HG03175 (cell line): ENCODE data around the gene CIAO3.
"Not testable (repeated sequence)": the region's sequence is repeated elsewhere in the genome, so short reads cannot be mapped to it uniquely, and the experiment has no call there.

Experiments used
- ATAC-seq: cut with Tn5 transposase; IDR thresholded peaks from one replicate; pipeline ENCODE4 v1.9.1; 2021; ENCODE audit warnings: mild to moderate bottlenecking, moderate library complexity; ENCODE audit not compliant: unreplicated experiment

CIAO3 gene

DNA sequence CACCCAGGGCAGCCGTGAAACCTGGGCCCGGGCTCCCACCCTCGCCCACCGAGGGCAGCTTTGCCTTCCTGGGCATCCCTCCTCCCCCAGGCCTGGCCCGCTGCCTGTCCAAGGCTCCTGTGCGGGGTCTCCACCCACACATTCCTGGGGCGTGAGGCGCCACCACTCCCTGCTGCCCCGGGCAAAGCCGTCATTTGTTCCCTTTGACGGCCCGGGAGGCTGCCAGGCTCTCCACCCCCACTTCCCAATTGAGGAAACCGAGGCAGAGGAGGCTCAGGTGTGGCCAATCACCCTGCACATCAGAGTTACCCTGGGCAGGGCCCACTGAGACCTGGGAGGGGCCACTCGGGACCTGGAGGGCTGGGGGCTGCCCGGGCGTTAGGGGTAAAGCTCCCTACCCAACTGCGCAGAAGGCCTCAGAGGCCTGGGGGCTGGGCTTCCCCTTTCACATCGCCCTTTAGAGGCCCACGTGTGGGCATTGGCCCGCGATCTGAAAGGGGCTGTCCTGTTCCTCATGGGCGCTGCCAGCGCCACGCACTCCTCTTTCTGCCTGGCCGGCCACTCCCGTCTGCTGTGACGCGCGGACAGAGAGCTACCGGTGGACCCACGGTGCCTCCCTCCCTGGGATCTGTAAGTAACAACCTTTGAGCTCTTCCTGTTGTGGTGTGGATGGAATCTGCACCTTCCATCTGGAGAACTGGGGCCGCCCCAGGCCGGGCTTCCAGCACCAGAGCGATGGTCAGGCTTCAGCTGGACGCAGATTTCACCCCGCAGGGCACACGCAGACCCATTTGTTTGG, 19.9 kb upstream of the CIAO3 start, which contains the start of gene MSLN:
MSLN (plus strand) TSS at position 190 of the 799 bp plus-strand sequence. CDS start 1,947 bp downstream, outside the sequence.
- no peak for ATAC-seq

DNA sequence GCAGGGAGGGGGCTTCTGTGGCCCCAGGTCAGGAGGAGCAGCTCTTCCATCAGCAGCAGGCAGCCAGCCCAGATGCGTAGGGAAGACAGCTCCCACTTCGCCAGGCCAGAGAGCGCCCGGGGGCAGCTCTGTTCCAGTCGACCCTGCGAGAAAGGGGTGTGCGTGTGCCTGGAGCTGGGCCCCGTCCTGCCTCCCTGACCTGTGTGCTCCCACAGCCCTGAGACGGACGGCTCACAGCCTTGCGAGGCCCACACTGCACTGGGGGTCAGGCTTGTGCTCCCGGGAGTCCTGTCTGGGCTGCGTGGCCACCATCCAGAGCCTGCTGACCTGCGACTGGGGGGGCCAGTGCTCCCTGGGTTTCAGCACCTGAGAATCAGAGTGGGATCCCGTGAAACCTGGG, 19.3 kb upstream of the CIAO3 start:
- ATAC-seq: no peak

- no peak for ATAC-seq
Observed at GRCh38 chr16:759110-759910, 18.5 kb upstream of the CIAO3 start.

DNA sequence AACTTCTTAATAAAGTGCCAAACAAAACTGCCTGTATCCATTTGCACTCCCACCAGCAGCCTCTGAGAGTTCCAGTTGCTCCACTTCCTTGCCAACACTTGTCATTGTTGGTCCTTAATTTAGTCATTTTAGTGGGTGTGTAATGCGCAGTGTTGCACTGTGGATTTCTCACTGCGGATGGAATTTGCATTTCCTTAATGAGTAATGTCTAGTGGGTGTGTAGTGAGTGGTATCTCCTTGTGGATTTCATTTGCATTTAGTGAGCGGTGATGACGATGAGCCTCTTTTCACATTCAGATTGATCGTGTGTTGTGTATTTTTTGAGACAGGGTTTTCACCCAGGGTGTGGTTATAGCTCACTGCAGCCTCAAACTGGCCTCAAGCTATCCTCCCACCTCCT, 15.6 kb upstream of the CIAO3 start:
- no peak for ATAC-seq

DNA sequence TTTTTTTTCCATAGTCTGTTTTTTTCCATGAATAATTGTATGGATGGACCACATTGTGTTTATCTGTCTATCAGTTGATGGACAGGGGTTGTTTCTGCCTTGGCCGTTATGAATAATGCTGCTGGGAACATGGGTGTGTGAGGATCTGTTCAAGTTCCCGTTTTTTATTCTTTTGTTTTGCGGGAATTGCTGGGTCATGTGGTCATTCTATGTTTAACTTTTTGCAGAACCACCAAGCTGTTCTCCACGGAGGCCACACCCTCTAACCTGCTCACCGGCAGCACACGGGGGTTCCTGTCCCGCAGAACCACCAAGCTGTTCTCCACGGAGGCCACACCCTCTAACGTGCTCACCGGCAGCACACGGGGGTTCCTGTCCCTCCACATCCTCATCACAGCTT, 13.9 kb upstream of the CIAO3 start:
- no peak for ATAC-seq

- ATAC-seq: not testable (repeated sequence)
Observed at GRCh38 chr16:754121-754607, 13.4 kb upstream of the CIAO3 start.

GRCh38 chr16:752007-752312, 11.2 kb upstream of the CIAO3 start:
- ATAC-seq: no peak

- ATAC-seq: no peak
Observed at GRCh38 chr16:751152-752006, 10.6 kb upstream of the CIAO3 start.

DNA sequence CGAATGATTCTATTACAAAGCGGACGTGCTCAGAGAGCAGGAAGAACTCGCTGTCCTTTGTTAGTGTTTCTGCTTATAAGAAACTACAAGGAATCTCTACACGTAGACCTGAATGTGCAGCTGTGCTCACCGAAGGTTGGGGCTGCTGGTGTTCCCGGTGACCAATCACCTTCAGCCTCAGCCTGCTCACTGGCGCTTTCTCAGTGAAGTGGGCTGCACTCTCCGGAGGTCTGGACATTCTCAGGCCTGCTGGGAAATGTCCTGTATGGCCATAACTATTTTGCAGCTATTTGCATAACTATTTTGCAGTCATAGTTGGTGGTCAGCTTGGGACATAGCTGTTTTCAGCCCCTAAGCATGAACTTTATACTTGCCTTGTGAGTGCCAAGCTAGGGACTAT, 9.7 kb upstream of the CIAO3 start:
- ATAC-seq: no peak

DNA sequence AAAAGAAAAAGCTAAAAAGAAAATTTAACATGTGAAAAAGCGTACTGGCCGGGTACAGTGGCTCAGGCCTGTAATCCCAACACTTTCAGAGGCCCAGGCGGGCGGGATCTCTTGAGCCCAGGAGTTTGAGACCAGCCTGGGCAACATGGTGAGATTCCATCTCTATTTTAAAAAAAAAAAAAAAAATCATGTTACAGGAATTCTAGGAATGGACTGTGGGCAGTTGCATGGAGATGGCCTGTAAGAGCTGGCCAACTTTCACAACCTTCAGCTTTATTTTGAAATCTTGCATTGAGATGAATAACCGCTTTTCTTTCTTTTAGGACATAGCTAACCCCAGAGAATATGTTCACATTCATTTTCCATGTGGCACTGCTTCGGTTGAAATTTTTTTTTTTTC, 8.2 kb upstream of the CIAO3 start:
- ATAC-seq: no peak

DNA sequence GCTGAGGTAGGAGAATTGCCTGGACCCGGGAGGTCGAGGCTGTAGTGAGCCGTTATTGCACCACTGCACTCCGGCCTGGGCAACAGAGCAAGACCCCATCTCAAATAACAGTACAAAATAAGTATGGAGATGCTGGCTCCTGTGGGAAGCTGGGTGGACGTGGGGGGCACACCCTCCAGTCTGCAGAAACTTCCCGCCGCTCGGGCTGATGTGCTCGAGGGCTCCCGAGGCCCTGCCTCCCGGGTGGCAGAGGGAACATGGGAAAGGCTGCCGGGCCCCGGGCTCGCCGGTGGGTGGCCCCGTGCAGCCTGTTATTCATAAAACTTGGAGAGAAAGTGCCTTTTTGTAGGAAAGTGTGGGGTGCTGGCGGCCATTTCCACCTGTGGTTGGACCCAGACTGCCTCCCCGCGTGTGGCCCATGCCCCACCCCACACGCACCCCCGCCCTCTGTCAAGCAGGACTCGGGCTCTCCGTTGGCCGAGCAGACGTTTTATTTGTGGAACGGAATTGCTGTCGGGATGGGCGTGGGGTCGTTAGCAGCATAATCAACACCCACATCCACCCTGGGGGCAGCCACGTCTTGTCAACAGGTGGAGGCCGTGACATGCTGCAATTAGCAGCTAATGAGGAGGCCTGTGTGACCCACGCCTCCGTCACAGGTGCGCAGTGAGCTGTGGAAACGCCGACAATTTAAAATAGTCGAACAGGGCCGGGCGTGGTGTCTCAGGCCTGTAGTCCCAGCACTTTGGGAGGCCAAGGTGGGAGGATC, 7.4 kb upstream of the CIAO3 start:
- ATAC-seq: no peak

DNA sequence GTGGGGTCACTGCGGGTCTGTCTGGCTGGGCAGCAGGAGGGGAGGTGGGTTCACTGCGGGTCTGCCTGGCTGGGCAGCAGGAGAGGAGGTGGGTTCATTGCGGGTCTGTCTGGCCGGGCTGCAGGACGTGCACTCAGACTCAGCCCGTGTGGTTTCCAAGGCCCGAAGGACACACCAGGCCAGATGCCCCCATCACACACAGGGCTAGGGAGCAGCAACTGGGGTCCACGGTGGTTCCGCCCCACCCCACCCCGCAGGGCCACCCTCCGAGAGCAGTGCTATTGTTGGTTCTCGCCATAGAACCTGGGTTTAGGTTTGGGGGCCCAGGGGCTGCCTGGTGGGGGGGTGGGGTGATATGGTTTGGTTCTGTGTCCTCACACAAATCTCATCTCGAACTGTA, 5.8 kb upstream of the CIAO3 start:
- ATAC-seq: no peak

DNA sequence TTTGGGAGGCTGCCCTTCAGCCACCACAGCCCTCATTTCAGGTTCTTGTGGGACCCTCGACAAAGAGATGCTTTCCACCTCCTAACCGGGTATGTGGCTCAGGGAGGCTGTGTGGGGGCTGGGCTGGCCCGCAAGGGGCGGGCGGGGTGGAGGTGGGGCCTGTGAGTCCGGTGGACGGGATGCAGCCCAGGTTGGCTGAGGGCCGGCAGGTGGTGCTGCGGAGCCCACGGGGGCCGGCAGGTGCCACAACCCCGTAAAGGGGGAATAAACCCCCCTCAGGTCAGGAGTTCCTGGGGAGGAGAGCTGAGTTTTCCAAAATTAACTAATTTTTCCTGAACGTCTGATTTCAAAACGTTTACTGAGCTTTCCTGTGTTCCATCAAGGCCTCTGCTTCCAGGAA, 4.9 kb upstream of the CIAO3 start:
- no peak for ATAC-seq

GRCh38 chr16:743794-744500, 3.1 kb upstream of the CIAO3 start:
- no peak for ATAC-seq

- ATAC-seq: not testable (repeated sequence)
Observed at GRCh38 chr16:742894-743293, 2.1 kb upstream of the CIAO3 start.

- ATAC-seq: no peak
Observed at GRCh38 chr16:741986-742629, 1.3 kb upstream of the CIAO3 start.

DNA sequence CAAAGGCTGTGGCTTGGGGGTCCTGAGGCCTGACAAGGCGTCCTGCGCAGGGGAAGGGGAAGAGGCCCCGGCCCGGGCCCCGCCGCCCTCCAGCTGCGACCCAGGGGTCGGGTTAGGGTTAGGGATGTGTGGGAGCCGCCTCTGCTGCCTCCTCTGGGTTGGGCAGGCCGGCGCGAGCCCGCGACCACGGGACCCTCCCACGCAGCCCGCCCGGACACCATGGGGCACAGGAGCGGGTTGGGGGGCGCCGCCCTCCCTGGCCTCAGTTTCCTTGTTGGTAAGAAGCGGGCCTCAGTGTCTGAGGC, 386 bp downstream of the CIAO3 start:
- peak; percentile 14 for ATAC-seq

- no peak for ATAC-seq
Observed at GRCh38 chr16:739560-740458, 988 bp downstream of the CIAO3 start.
